ENCODE measurements around the gene CD3E. TPM values are rescaled to one million over a fixed set of nuclear protein-coding genes. Genes with fewer than 3 reads are reported as not detected.

The CD3E gene
- total and polyA plus RNA-seq, 2 experiments from 2014 or later: not detected

DNA sequence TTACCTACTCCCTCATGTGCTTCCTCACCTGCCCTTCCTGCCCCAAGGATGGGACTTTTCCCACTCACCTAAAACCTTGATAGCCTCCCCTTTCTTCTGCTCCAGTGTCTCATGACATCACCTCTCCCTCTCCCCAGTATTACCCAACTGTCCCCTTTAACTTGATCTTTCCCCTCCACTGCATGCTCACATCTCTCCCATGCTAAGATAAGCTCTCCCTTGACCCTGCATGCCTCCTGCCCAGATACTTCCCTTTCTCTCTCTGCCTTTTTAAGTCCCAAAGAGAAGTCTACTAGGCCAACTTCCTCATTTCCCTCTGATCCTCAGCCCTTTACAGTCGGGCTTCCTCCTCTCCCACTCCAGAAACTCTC, 14.8 kb downstream of the CD3E start:
- Histone ChIP-seq H3K4me1 (ENCODE audit: insufficient read depth) (no peaks in the 10 kb centered on the region), H3K79me2 (ENCODE audit: insufficient read depth) (no peaks in the 10 kb centered on the region), H3K4me3 (no peak overlapping the region), H2AFZ (no peak overlapping the region), H3K27me3 (replicated peaks; ENCODE audit: insufficient read depth) (peaks cover 4% of the 10 kb centered on the region; the same call in 1 of the 2 replicates), H4K20me1 (ENCODE audit: insufficient read depth) (no peaks in the 10 kb centered on the region), H3K9me2 (ENCODE audit: insufficient read depth) (no peaks in the 10 kb centered on the region), H3K9me3 (ENCODE audit: low read depth) (no peaks in the 10 kb centered on the region), H3F3A (ENCODE audit: insufficient read depth) (no peaks in the 10 kb centered on the region), H3K9ac (no peak overlapping the region), H3K27ac (no peak overlapping the region), H3K36me3 (ENCODE audit: low read depth) (no peaks in the 10 kb centered on the region), H3K4me2 (ENCODE audit: unreplicated experiment) (no peak overlapping the region)
- no peak for TF ChIP-seq EZH2phosphoT487 (IDR thresholded peaks at IDR 0.05; ENCODE audit: insufficient read depth, low read depth)
- TF ChIP-seq EZH2 (IDR thresholded peaks at IDR 0.05; ENCODE audit: insufficient read depth, poor library complexity, severe bottlenecking): no peak
- no peak for DNase-seq
- in situ Hi-C loops (cut with MboI): no loop called here
- 53 to 56% methylated on average over 1 of the region's 1 CpG for WGBS, 2 experiments (ENCODE audit: low coverage in 1 of 2, low lambda C conversion rate in 2 of 2, missing lambda C conversion rate in 2 of 2)

- WGBS, 2 experiments (ENCODE audit: low coverage in 1 of 2, low lambda C conversion rate in 2 of 2, missing lambda C conversion rate in 2 of 2): 58 to 66% methylated on average over 3 of the region's 3 CpGs
- Histone ChIP-seq H3K27me3 (replicated peaks; ENCODE audit: insufficient read depth) (no peaks in the 10 kb centered on the region; the same call in 1 of the 2 replicates), H3K4me1 (ENCODE audit: insufficient read depth) (no peaks in the 10 kb centered on the region), H3K36me3 (ENCODE audit: low read depth) (no peaks in the 10 kb centered on the region), H3K9me3 (ENCODE audit: low read depth) (no peaks in the 10 kb centered on the region), H2AFZ (no peak overlapping the region), H3K79me2 (ENCODE audit: insufficient read depth) (no peaks in the 10 kb centered on the region), H3K9ac (no peak overlapping the region), H3K27ac (no peak overlapping the region), H3K9me2 (ENCODE audit: insufficient read depth) (no peaks in the 10 kb centered on the region), H3K4me2 (ENCODE audit: unreplicated experiment) (no peak overlapping the region), H3F3A (ENCODE audit: insufficient read depth) (no peaks in the 10 kb centered on the region), H4K20me1 (ENCODE audit: insufficient read depth) (no peaks in the 10 kb centered on the region), H3K4me3 (no peak overlapping the region)
- in situ Hi-C loops (cut with MboI): no loop called here
- DNase-seq: no peak
- no peak for TF ChIP-seq EZH2phosphoT487 (IDR thresholded peaks at IDR 0.05; ENCODE audit: insufficient read depth, low read depth)
- no peak for TF ChIP-seq EZH2 (IDR thresholded peaks at IDR 0.05; ENCODE audit: insufficient read depth, poor library complexity, severe bottlenecking)
These were observed 16.0 kb downstream of the CD3E start for GRCh38 chr11:118320515-118320914.

- Histone ChIP-seq H2AFZ (no peak overlapping the region), H3K4me3 (no peak overlapping the region), H3K9ac (no peak overlapping the region), H3K79me2 (ENCODE audit: insufficient read depth) (no peaks in the 10 kb centered on the region), H3K4me1 (ENCODE audit: insufficient read depth) (no peaks in the 10 kb centered on the region), H4K20me1 (ENCODE audit: insufficient read depth) (no peaks in the 10 kb centered on the region), H3K9me2 (ENCODE audit: insufficient read depth) (no peaks in the 10 kb centered on the region), H3K9me3 (ENCODE audit: low read depth) (no peaks in the 10 kb centered on the region), H3K36me3 (ENCODE audit: low read depth) (no peaks in the 10 kb centered on the region), H3F3A (ENCODE audit: insufficient read depth) (no peaks in the 10 kb centered on the region), H3K27me3 (replicated peaks; ENCODE audit: insufficient read depth) (no peaks in the 10 kb centered on the region; the same call in 1 of the 2 replicates), H3K4me2 (ENCODE audit: unreplicated experiment) (no peak overlapping the region), H3K27ac (no peak overlapping the region)
- no peak for DNase-seq
- in situ Hi-C loops (cut with MboI): no loop called here
- 19 to 21% methylated on average over 5 of the region's 5 CpGs for WGBS, 2 experiments (ENCODE audit: low coverage in 1 of 2, low lambda C conversion rate in 2 of 2, missing lambda C conversion rate in 2 of 2)
- TF ChIP-seq EZH2 (IDR thresholded peaks at IDR 0.05; ENCODE audit: insufficient read depth, poor library complexity, severe bottlenecking) (no peak), EZH2phosphoT487 (IDR thresholded peaks at IDR 0.05; ENCODE audit: insufficient read depth, low read depth) (no peak)
These were observed 17.0 kb downstream of the CD3E start for GRCh38 chr11:118321386-118322082.

- no peak overlapping the region for H3K27ac ChIP-seq
- TF ChIP-seq EZH2phosphoT487 (IDR thresholded peaks at IDR 0.05; ENCODE audit: insufficient read depth, low read depth) (no peak), EZH2 (IDR thresholded peaks at IDR 0.05; ENCODE audit: insufficient read depth, poor library complexity, severe bottlenecking) (no peak)
- no peak for DNase-seq
- no peak overlapping the region for H3K4me2 ChIP-seq (ENCODE audit: unreplicated experiment)
- no peaks in the 10 kb centered on the region for H3K4me1 ChIP-seq (ENCODE audit: insufficient read depth)
- no peak overlapping the region for H3K4me3 ChIP-seq
- no peaks in the 10 kb centered on the region for H3K9me3 ChIP-seq (ENCODE audit: low read depth)
- in situ Hi-C loops (cut with MboI): no loop called here
- H3K36me3 ChIP-seq (ENCODE audit: low read depth): no peaks in the 10 kb centered on the region
- H3K79me2 ChIP-seq (ENCODE audit: insufficient read depth): no peaks in the 10 kb centered on the region
- no peaks in the 10 kb centered on the region for H4K20me1 ChIP-seq (ENCODE audit: insufficient read depth)
- no peak overlapping the region for H2AFZ ChIP-seq
- H3K27me3 ChIP-seq (replicated peaks; ENCODE audit: insufficient read depth): no peaks in the 10 kb centered on the region; the same call in 1 of the 2 replicates
- 80 to 88% methylated on average over 12 to 19 of the region's 19 CpGs for WGBS, 2 experiments (ENCODE audit: low coverage in 1 of 2, low lambda C conversion rate in 2 of 2, missing lambda C conversion rate in 2 of 2)
- no peak overlapping the region for H3K9ac ChIP-seq
- H3F3A ChIP-seq (ENCODE audit: insufficient read depth): no peaks in the 10 kb centered on the region
- H3K9me2 ChIP-seq (ENCODE audit: insufficient read depth): no peaks in the 10 kb centered on the region
These were observed 18.2 kb downstream of the CD3E start for GRCh38 chr11:118322721-118323120.
